Measurements from ENCODE around the gene MYBPH.

MYBPH gene

GRCh38 chr1:203178083-203178482 lies 2.5 kb upstream of the MYBPH start:
- no peak for DNase-seq

- no peak for DNase-seq
Observed at GRCh38 chr1:203177470-203178039, 1.9 kb upstream of the MYBPH start.

GRCh38 chr1:203177036-203177405 lies 1.4 kb upstream of the MYBPH start:
- DNase-seq: no peak

GRCh38 chr1:203176273-203177035 lies 828 bp upstream of the MYBPH start:
- DNase-seq: no peak

GRCh38 chr1:203175827-203176241 lies 208 bp upstream of the MYBPH start:
- DNase-seq: no peak

- DNase-seq: no peak
Observed at GRCh38 chr1:203174324-203174985, 1.2 kb downstream of the MYBPH start.

- no peak for DNase-seq
Observed at GRCh38 chr1:203173566-203173965, 2.1 kb downstream of the MYBPH start.

- DNase-seq: no peak
Observed at GRCh38 chr1:203173011-203173555, 2.5 kb downstream of the MYBPH start.

- no peak for DNase-seq
Observed at GRCh38 chr1:203172184-203173010, 3.2 kb downstream of the MYBPH start.

- no peak for DNase-seq
Observed at GRCh38 chr1:203171341-203172183, 4.1 kb downstream of the MYBPH start.

- DNase-seq: no peak
Observed at GRCh38 chr1:203170625-203171330, 4.8 kb downstream of the MYBPH start.

GRCh38 chr1:203169770-203170520 lies 5.7 kb downstream of the MYBPH start:
- DNase-seq: no peak

- no peak for DNase-seq
Observed at GRCh38 chr1:203168991-203169390, 6.6 kb downstream of the MYBPH start.

GRCh38 chr1:203168256-203168786 lies 7.3 kb downstream of the MYBPH start:
- no peak for DNase-seq

- no peak for DNase-seq
Observed at GRCh38 chr1:203167913-203168200, 7.8 kb downstream of the MYBPH start.

- DNase-seq: no peak
Observed at GRCh38 chr1:203167026-203167912, 8.4 kb downstream of the MYBPH start.

- DNase-seq: no peak
Observed at GRCh38 chr1:203166192-203166940, 9.3 kb downstream of the MYBPH start.

- no peak for DNase-seq
Observed at GRCh38 chr1:203165800-203166161, 9.8 kb downstream of the MYBPH start.

Data from NCI-H2081 treated with DMSO at 0.1 percent for 48 hours (cell line).